Stimulated activated CD8-positive, alpha-beta memory T cell treated with anti-CD3 and anti-CD28 coated beads, Interleukin-15, amount 100 ng/mL, for 24 hours (primary cell): ENCODE results near the gene TLK1.
"Not testable (repeated sequence)": the region's sequence is repeated elsewhere in the genome, so short reads cannot be mapped to it uniquely, and the experiment has no call there.

Experiments used
- DNase-seq: peaks from one replicate; pipeline ENCODE4 v3.0.0-alpha.2; 2020; ENCODE audit warnings: low read depth

The TLK1 gene

GRCh38 chr2:171142398-171142797, 18.3 kb downstream of the TLK1 start:
- no peak for DNase-seq

GRCh38 chr2:171141320-171141719, 19.4 kb downstream of the TLK1 start:
- no peak for DNase-seq

- no peak for DNase-seq
Observed at GRCh38 chr2:171139860-171140259, 20.8 kb downstream of the TLK1 start.

- no peak for DNase-seq
Observed at GRCh38 chr2:171136024-171136423, 24.7 kb downstream of the TLK1 start.

- DNase-seq = no peak
Observed at GRCh38 chr2:171134624-171135230, 26.0 kb downstream of the TLK1 start.

GRCh38 chr2:171132086-171132485, 28.6 kb downstream of the TLK1 start:
- no peak for DNase-seq

- DNase-seq = no peak
Observed at GRCh38 chr2:171128461-171128860, 32.2 kb downstream of the TLK1 start.

- DNase-seq = no peak
Observed at GRCh38 chr2:171124541-171124940, 36.2 kb downstream of the TLK1 start.

- no peak for DNase-seq
Observed at GRCh38 chr2:171109571-171109970, 51.1 kb downstream of the TLK1 start.

GRCh38 chr2:171109020-171109419, 51.7 kb downstream of the TLK1 start:
- no peak for DNase-seq

GRCh38 chr2:171107803-171108202, 52.9 kb downstream of the TLK1 start:
- DNase-seq = no peak

- no peak for DNase-seq
Observed at GRCh38 chr2:171104379-171104778, 56.3 kb downstream of the TLK1 start.

- no peak for DNase-seq
Observed at GRCh38 chr2:171102802-171103201, 57.9 kb downstream of the TLK1 start.

GRCh38 chr2:171100370-171100769, 60.3 kb downstream of the TLK1 start:
- no peak for DNase-seq

- DNase-seq = no peak
Observed at GRCh38 chr2:171098607-171099006, 62.1 kb downstream of the TLK1 start.

GRCh38 chr2:171095014-171095582, 65.6 kb downstream of the TLK1 start:
- DNase-seq = no peak

GRCh38 chr2:171091517-171091916, 69.2 kb downstream of the TLK1 start:
- not testable (repeated sequence) for DNase-seq

GRCh38 chr2:171089489-171089888, 71.2 kb downstream of the TLK1 start:
- no peak for DNase-seq

- DNase-seq = no peak
Observed at GRCh38 chr2:171088057-171088834, 72.4 kb downstream of the TLK1 start.

GRCh38 chr2:171087547-171087946, 73.1 kb downstream of the TLK1 start:
- DNase-seq = no peak

GRCh38 chr2:171086352-171087290, 74.1 kb downstream of the TLK1 start:
- DNase-seq = no peak

GRCh38 chr2:171084128-171084527, 76.6 kb downstream of the TLK1 start:
- DNase-seq = no peak
